ENCODE results near the gene NCL. TPM values are rescaled to one million over a fixed set of nuclear protein-coding genes. Genes with fewer than 3 reads are reported as not detected.
A peak's percentile ranks its signal among the peaks of the same experiment; 100 is the strongest.

Gene NCL
- total RNA-seq, 1 donor from 2014 or later: 588 TPM

- Mint-ChIP-seq H3K9me3 (ENCODE audit: low read depth) (no peaks in the 10 kb centered on the region), H3K36me3 (ENCODE audit: insufficient read depth) (peaks cover 38% of the 10 kb centered on the region), H3K4me3 (ENCODE audit: low read depth) (no peak overlapping the region), H3K27ac (peak overlapping the region; percentile 33), H3K4me1 (ENCODE audit: low read depth) (peaks cover 6% of the 10 kb centered on the region), H3K27me3 (no peaks in the 10 kb centered on the region)
- no peak for TF ChIP-seq CTCF (IDR thresholded peaks at IDR 0.05; ENCODE audit: unreplicated experiment)
- DNase-seq (ENCODE audit: low spot score, unreplicated experiment): no peak
Measured at GRCh38 chr2:231454361-231454791, 9.9 kb downstream of the NCL start.

DNA sequence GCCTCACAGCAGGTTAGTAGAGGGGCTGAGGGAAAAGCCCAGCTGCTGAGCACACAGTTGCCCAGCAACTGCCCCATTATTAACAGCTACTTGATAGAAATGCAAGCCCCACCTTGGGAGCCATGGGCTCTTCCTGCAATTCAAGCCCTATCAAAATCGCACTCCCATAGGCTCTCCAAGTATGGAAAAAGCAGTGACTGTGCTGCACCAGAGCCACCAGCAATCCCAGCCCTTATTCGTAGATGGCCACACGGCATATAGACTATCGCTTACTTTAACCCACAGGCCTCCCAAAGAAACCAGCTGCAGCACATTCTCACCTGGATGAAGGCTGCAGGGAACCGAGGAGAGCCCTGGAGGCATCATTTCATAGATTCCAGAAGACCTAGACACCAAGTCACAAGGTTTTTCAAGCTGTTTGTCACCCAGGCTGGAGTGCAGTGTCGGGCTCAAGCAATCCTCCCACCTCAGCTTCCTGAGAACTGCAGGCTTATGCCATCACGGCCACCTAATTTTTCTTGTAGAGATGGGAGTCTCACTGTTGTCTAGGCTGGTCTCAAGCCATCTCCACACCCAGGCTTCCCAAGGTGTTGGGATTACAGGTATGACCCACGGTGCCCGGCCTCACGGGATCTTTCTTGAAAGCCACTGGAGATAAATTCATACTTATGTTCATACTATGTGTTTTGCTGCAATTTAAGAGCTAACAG is 11.3 kb downstream of the NCL start:
- H3K9me3 Mint-ChIP-seq (ENCODE audit: low read depth): no peaks in the 10 kb centered on the region
- DNase-seq (ENCODE audit: low spot score, unreplicated experiment): no peak
- no peaks in the 10 kb centered on the region for H3K27me3 Mint-ChIP-seq
- peak overlapping the region; percentile 87 for H3K27ac Mint-ChIP-seq
- TF ChIP-seq CTCF (IDR thresholded peaks at IDR 0.05; ENCODE audit: unreplicated experiment): no peak
- peaks cover 6% of the 10 kb centered on the region for H3K4me1 Mint-ChIP-seq (ENCODE audit: low read depth)
- peaks cover 27% of the 10 kb centered on the region for H3K36me3 Mint-ChIP-seq (ENCODE audit: insufficient read depth)
- H3K4me3 Mint-ChIP-seq (ENCODE audit: low read depth): no peak overlapping the region

DNA sequence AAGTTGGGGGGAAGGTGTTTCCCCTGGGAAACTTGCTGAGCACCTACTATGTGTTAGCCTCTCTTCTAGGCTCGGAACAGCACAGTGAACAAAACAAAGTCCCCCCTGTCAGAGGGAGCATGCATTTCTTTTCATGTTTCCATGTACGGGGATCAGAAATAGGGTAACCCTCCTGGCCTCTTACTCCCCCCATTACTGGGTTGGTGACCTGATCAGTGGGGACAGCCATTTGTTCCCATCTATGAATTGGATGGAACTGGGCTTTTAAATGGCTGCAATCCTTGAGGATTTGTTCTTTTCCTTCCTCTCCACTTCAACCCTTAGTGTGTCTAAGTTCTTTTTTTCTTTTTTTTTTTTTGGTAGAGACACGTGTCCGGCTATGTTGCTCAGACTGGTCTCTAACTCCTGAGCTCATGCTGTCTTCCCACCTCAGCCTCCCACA is 13.7 kb downstream of the NCL start:
- Mint-ChIP-seq H3K4me3 (ENCODE audit: low read depth) (no peak overlapping the region), H3K36me3 (ENCODE audit: insufficient read depth) (peaks cover 12% of the 10 kb centered on the region), H3K27ac (no peak overlapping the region), H3K9me3 (ENCODE audit: low read depth) (no peaks in the 10 kb centered on the region), H3K4me1 (ENCODE audit: low read depth) (peaks cover 6% of the 10 kb centered on the region), H3K27me3 (no peaks in the 10 kb centered on the region)
- no peak for TF ChIP-seq CTCF (IDR thresholded peaks at IDR 0.05; ENCODE audit: unreplicated experiment)
- no peak for DNase-seq (ENCODE audit: low spot score, unreplicated experiment)

DNA sequence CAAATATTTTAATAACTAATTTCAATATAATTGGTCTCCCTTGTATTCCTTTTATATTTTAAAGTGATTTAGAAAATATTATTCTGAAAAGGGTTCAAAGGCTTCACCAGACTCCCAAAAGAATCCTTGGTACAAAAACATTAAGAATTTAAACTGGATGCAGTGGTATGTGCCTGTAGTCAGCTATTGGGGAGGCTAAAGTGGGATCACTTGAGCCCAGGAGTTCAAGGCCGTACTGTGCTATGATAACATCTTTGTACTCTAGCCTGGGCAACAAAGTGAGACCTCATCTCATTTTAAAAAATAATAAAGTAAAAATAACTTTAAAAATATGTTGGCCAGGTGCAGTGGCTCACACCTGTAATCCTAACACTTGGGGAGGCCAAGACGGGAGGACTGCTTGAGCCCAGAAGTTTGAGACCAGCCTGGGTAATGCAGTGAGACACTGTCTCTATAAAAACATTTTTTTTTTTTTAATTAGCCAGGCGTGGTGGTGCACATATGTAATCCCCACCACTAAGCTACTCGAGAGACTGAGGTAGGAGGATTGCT is 14.7 kb downstream of the NCL start:
- Mint-ChIP-seq H3K4me1 (ENCODE audit: low read depth) (peaks cover 6% of the 10 kb centered on the region), H3K4me3 (ENCODE audit: low read depth) (no peak overlapping the region), H3K27ac (no peak overlapping the region), H3K36me3 (ENCODE audit: insufficient read depth) (peaks cover 5% of the 10 kb centered on the region), H3K27me3 (no peaks in the 10 kb centered on the region), H3K9me3 (ENCODE audit: low read depth) (no peaks in the 10 kb centered on the region)
- TF ChIP-seq CTCF (IDR thresholded peaks at IDR 0.05; ENCODE audit: unreplicated experiment): no peak
- DNase-seq (ENCODE audit: low spot score, unreplicated experiment): no peak

DNA sequence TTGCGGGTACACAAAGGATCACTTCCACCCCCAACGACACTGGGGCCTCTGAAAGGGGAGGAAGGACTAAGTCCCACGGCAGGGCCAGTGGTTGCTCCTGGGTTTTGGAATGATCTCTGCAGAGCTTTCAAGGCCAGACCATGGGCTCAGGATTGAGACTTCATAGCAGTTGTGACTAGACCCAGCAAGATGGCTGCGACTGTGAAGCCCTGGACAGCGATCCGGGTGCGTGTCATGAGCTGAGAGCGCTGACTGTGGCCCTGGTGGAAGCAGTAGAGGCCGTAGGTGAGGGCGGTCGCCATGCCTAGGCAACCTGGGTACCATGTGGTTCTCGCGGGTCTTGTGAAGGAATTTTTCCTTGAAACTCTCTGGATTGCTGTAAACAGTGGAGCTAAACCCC is 27.3 kb downstream of the NCL start:
- no peaks in the 10 kb centered on the region for H3K4me1 Mint-ChIP-seq (ENCODE audit: low read depth)
- no peaks in the 10 kb centered on the region for H3K27me3 Mint-ChIP-seq
- no peaks in the 10 kb centered on the region for H3K36me3 Mint-ChIP-seq (ENCODE audit: insufficient read depth)
- H3K27ac Mint-ChIP-seq: no peak overlapping the region
- H3K9me3 Mint-ChIP-seq (ENCODE audit: low read depth): peaks cover 2% of the 10 kb centered on the region
- H3K4me3 Mint-ChIP-seq (ENCODE audit: low read depth): no peak overlapping the region
- no peak for DNase-seq (ENCODE audit: low spot score, unreplicated experiment)
- no peak for TF ChIP-seq CTCF (IDR thresholded peaks at IDR 0.05; ENCODE audit: unreplicated experiment)

Data from progenitor cell of endocrine pancreas (in vitro differentiated cells).